GM21737 (cell line): ENCODE results near the gene THRB.
A peak's percentile ranks its signal among the peaks of the same experiment; 100 is the strongest.

ENCODE experiments used
- ATAC-seq: cut with Tn5 transposase; IDR thresholded peaks from one replicate; pipeline ENCODE4 v1.9.1; 2021; ENCODE audit warnings: mild to moderate bottlenecking, moderate library complexity; ENCODE audit not compliant: unreplicated experiment

Gene THRB

DNA sequence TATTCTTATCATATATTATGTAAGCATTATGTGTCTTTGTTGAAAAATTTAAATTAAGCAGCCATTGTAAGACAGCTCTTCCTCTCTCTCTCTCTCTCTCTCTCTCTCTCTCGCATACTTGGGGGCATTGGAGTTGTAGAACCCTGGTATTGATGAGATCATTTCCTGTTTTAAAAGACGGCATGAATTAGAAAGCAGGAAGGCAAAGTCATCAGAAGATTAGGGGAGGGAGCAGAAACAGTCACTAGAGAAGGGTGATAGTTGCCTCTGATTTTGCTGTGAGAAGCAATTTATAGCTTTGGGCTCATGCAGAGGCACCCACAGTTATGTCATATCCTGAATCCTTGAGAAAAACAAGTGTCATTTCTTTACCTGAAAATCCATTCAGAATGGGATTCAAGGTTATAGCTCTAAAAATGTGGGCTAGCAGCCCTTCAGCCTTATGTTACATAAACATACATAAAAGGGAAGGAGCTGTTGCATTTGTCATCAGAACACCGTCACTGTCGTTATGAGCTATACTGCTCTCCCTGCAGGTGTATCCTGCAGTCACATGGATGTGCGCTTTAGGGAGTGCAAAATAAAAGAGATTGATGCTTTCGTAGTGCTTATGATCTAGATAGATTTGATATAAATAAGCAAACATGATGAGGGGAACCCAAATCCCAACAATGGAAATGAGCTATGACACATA is 335.7 kb downstream of the THRB start:
- ATAC-seq: no peak

DNA sequence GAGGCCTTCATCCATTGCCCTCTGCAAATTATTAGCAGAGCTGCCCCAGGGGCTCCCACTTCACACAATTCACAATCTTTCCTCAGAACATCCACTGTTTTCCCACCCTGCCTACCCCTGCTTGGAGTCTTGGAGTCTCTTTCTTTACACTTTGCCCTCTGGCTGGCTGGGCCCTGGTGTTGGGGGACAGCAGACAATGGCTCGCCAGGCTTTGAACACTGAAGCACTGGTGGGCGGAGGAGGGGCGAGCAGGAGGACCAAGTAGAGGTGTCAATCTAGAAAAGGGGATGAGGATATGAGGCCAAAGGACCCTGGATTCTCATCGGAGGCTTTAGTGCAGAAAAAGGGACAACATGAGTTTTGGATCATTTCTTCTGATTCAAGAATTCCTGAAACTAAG is 337.5 kb downstream of the THRB start:
- no peak for ATAC-seq

- no peak for ATAC-seq
These were observed 338.2 kb downstream of the THRB start for GRCh38 chr3:24156466-24156865.

GRCh38 chr3:24155276-24155675 is 339.4 kb downstream of the THRB start:
- ATAC-seq: no peak

DNA sequence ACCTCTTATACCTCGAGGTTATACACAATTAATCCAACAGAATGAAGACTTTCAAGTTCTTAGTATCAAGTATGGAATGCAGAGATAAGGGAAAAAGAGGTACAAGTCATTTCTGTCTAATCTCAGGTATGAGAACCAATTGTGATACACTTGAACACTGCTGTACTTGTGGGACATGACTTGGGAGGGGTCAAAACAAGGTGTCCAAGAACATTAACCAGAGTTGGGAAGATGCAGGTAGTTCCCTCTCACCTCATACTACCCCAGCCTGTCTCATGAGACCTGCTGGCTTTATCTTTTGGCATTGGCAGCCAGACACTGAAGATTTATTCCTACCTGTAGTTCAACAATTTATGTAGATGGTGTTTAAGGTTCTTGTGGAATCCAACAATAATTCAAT is 339.9 kb downstream of the THRB start:
- peak; percentile 8 for ATAC-seq

DNA sequence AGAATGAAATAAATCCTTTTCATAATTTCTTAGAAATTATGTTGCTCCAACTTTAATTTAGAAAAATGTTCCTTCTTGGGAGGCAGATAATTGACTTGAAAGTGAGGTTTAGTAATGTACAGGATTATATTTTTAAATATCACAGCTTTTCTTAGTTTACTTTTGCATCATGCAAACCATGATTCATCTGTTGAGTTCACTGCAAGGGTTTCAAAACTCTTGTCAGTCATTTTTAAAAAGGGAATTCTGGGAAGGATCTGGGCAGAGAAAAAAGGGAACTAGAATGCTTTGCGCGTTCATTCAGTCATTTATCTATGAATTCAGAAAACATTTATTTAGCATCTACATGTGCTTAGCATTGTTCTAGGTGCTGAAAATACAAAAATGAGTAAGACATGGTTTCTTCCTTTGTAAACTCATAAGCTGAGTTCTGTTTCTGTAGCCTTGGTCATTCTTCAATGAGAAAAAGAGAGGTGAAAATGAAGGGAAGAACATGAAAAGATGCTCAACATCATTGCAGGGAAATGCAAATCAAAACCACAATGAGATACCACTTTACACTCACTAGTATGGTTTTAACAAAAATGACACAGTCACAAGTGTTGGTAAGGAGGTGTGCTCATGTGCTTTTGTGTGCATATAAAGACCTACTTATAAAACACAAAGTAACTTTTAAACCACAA is 340.5 kb downstream of the THRB start:
- ATAC-seq: peak; percentile 66

DNA sequence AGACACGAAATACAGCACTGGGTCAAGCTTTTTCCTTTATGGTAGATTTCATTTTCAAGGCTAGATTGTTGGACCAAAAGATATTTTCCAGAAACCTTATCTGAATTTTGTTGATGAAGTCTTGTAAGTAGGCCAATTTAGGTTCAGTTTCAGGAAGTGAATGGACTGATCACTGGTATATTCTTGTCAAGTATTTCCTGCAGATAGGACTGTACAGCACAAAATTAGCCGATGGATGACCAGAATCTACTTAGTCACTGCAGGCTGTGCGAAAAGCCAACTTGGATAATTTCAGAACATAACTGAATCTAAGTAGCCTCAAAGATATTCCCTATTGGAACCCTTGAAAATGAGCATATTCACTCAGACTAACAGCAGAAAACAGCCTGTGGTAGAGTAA is 343.1 kb downstream of the THRB start:
- no peak for ATAC-seq

DNA sequence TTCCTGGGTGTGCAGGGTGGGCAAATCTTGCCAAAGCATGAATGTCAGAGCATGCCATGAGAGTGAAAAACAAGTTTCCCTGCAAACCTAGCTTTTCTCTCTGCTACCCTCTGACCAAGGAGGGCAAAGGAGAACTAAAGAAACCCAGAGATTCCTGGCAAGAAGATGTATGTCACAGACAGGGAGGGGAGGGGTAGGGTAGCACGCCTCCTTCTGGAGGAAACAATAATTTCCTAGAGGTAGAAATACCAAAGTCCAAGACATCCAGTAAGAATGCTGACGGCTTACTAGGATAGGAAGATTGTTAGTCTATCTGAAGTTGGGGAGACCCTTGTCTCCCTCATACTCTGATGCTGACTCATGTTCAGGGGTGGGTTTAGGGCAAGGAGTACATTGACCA is 345.6 kb downstream of the THRB start:
- ATAC-seq: no peak

DNA sequence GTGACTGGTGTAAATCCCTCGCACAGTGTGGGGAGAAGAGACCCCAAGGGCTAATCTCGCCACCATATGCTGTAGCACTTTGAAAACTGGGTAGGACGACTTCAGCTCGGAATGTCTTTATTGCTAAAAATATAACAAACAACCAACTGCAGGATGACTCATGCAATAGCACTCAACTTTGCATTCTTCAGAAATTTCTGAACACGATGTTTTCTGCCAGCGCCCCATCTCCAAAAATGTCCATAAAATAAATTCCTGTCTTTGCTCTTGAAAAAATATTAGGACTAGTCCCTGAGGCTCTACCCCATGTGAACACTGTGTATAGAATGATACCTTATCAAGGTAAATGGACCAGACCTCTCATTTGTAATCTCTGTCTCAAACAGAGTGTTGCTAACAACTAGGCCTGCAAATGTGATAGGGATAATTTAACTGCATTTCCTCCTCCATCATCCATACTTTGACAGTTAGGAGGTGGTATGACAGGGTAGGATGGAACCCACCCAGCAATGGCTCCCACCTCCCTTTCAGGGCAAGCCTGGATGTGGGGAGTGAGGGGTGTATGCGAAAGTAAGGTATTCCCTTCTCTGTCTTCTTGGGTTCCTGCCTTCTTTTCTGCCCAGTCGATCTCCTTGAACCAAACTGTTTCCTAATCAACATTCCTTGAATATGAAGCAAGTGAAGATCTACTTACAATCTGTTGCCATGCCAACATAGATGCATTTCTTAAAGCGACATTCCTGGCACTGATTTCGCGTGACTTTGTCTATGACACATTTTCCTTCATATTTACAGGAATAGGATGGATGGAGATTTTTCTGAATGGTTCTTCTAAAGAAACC is 348.4 kb downstream of the THRB start:
- no peak for ATAC-seq

GRCh38 chr3:24145481-24145880 is 349.2 kb downstream of the THRB start:
- ATAC-seq: no peak

GRCh38 chr3:24142127-24142526 is 352.5 kb downstream of the THRB start:
- ATAC-seq: no peak

DNA sequence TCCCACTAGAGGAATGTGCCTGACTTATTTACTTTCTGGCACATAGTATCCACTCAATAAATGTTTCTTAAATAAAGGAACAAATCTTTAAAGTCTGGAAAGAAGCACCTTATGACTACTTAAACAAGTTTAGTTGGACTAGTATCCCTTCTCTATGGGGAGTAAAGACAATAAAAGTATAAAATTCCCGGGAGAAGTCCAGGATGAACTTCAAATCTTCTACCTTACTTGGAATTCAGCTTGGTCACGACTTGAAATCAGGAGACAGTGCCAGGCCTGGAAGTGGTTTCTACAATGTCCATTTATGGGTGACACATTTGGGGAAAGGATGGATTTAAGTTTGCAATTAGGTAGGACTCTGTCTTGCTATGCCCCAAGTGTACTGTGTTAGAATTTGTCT is 353.1 kb downstream of the THRB start:
- ATAC-seq: no peak

DNA sequence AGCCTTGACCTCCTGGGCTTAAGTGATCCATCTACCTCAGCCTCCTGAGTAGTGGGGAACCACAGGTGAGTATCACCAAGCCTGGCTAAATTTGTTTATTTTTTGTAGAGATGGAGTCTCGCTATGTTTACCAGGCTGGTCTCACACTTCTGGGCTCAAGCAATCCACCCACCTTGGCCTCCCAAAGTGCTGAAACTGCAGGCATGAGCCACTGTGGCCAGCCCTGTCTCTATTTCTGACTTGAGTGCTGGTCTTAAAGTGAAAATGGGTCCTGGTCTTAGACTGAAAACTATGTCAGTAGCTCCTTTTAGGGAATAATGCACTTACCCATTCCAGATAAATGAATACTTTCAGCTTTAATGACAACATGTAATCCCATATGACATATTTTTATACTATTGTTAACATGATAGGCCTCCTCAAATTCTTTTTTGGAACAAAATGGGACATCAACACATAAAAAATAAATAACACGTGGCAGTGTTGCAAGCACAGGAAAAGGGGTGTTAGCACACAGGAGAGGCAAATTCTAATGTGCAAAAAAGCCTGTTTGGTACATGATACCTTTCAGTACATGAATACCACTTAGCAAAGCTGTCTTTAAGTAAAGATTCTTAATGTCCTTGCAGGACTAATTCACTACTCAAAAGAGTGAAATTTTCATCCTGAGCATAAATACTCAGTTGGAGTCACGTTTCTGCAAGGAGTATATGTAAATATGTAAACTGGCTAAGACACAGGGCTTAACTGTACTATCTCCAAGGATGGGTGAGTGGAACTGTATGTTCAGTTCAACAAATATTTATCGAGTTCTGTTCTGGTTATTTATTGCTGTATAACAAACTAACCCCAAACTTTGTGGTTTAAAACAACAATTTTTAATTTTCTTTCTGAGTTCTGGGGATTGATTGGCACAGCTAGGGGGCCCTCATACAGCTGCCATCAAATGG is 354.9 kb downstream of the THRB start:
- no peak for ATAC-seq

DNA sequence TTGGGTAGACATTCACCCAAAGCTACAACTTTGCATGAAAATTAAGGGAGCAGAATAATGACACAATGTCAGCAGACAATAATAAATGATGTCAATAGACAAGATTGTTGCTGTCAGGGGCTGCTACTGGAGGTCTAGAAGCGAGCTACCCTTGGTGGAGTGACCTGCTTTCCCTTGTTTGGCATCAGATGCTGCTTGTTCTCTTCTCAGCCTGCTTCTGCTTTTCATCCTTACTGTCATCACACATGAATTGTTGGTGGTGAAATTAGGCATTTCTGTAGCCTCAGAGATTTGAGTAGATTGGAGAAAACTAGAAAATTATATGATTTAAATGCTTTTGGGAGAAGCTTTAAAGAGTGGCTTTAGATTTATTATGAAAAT is 355.8 kb downstream of the THRB start:
- ATAC-seq: no peak

- no peak for ATAC-seq
These were observed 356.4 kb downstream of the THRB start for GRCh38 chr3:24137958-24138875.

- ATAC-seq: no peak
These were observed 357.3 kb downstream of the THRB start for GRCh38 chr3:24137334-24137733.

DNA sequence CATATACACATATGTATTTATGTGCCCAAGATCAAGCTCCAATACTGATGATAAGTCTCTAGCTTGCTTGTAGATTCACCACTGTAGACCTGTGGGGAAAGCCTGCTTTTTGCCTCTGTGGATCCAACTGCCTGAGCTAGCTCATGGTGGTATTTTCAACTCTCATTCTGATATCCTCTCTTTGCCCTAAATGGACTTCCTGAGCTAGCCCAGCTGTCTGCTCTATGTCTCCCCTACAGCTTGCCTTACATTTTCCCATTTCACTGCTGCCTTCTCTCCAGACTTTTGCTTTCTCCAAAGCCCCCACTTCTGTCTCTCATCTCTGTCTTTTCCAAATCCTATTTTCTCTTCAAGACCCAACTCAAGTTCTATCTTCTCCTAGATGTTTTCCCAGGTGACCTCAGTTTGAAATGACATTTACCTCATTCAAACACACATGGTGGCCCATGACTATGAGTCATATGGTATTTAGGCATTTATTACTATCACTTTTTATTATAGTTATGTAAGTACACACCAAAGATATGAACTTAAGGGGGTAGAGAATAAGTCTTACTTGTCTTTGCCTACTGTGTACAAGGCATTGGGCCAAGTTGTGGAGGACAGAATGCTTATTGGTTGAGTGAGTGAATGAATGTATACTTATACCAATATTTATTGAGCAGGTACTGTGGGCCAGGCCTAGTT is 357.9 kb downstream of the THRB start:
- no peak for ATAC-seq

DNA sequence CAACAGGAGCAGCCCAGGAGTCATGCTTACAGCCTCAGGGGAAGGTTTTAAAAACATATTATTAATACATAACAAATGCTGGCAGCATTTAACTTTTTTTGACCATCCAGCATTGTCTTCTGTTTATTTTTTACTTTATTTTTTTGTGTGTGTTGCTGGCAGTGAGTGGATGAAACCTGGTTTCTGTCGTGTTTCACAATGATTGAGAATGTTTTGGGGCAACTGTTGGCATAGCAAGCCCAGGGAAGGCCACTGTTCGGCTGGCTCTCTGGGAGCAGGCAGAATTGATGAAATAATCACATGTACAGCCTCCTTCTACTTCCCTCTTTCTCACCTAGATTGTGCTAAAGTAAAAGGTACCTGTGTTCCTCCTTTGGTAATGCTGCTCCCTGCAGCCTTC is 359.4 kb downstream of the THRB start:
- no peak for ATAC-seq

GRCh38 chr3:24133942-24134341 is 360.7 kb downstream of the THRB start:
- ATAC-seq: no peak
